Kidney tubule cell (primary cell): ENCODE measurements around the gene CCDC93.

Experiments used
- DNase-seq: peaks from one replicate; pipeline ENCODE4 v3.0.0-alpha.2; 2018; ENCODE audit warnings: low spot score

The CCDC93 gene

DNA sequence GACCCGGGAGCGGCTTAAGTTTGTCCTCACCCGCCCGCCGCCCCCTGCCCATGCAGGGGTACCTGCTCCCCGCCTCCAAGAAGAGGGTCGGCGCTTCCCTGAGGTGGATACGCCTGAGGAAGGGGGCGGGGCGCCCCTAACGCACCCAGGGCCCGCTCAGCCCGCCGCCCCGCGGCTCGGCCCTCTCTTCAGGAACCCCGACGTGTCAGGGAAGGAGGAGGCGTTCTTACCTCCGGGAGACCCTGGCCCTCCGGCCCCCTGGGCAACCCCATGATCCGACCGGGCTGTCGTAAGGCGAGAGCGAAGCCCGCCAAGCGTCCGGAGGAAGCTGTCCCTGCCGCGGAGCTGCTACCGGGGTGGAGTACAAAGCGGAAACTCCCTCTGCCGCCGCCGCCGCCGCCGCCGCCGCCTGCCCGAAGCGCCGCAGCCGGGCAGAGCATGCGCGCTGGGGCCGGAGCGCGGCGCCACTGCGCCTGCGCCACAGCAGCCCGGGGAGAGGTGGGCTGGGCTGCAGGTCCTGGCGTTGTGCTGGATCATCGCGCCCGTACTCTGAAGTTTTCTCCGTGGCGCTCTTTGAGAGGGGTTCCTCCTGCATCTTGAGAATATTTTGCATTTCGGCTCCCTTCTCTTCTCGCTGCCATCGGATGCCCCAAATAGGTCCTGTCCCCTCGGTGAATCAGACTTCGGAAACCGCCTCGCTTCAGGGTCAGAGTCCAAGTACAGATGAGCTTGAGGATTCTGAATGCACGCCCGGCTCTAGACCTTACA lies at the start of gene CCDC93:
TSS of gene CCDC93 (minus strand) at position 347 of the 768 bp plus-strand sequence. CDS start at position 272, 75 bp downstream.
- DNase-seq: peak; percentile 89

- DNase-seq: no peak
Measured at GRCh38 chr2:118062669-118063068, 48.8 kb upstream of the CCDC93 start.

- no peak for DNase-seq
Measured at GRCh38 chr2:118062048-118062447, 48.2 kb upstream of the CCDC93 start.

DNA sequence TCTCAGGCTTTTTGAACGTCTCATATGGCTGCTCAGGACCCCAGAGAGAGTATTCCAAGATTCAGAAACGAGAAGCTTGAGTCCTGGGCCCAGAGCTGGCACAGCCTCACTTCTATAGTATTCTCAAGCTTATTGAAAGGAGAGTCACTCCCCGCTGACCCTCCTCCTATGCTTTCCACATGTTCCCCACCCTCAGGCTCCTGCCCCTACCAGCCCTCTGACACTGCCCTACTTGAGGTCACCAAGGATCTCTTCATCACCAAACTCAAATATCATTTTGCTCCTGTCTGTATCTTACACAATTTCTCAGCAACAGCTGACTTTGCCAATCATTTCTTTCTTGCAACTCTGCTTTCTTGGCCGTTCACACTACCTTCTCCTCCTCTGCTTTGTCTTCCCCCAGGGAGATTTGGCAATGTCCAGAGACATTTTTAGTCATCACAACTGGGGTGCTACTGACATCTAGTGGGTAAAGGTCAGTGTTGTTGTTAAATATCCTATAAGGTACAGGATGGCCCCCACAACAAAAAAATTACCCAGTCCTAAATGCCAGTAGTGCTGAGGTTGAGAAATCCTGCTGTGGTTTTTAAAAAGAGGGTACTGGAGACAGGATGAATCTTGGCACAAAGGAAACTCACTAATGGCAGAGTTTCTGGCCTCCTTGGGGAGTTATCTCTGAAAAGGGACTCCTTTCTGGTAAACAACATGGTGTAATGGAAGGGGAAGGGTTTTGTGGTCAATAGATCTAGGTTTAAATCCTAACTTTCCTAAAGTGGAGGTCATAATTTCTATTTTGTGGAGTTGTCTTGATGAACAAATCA lies 47.5 kb upstream of the CCDC93 start:
- DNase-seq: peak; percentile 48

DNA sequence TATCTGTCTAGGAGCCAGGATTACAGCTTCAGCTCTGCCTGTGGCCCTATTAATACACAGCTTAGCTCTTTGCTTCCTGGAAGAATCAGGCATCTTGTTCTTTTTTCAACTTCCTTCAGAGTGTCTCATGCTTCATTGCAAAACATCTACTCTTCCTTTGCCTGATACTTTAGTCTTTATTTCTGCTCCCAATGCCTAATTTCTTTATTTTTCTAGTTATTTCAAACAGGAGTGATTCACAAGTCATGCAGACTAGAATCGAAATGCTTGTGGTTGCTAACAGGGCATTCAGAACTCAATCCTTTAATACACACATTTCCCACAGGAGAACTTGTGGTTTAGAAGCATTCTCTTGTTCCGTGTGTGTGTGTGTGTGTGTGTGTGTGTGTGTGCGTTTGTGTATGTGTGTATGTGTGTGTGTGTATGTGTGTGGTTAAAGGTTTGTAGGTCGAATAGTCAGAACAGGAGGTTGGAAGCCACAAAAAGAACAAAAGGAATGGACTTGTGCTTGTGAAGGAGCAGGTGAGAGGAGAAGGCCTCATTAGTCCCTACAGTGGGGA lies 46.1 kb upstream of the CCDC93 start:
- peak; percentile 82 for DNase-seq

- DNase-seq: no peak
Measured at GRCh38 chr2:118058951-118059350, 45.1 kb upstream of the CCDC93 start.

GRCh38 chr2:118056801-118057200 lies 42.9 kb upstream of the CCDC93 start:
- DNase-seq: no peak

DNA sequence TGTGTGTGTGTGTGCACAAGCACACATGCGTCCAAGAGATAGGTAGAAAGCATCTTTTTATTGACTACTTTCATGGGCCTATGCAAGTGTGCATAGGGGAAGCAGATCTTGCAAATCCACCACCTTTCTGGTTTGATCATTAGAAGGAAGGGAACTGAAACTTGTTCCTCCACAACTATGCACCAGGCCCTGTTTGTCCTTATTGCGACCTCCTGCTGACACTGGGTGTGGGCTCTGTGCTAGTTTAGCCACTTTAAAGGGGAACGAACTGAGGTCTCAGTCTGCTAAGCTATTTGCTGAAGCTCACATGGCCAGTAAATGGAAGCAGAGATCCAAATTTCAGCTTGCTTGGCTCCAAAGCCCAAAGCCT lies 42.3 kb upstream of the CCDC93 start:
- no peak for DNase-seq

- no peak for DNase-seq
Measured at GRCh38 chr2:118055512-118056164, 41.8 kb upstream of the CCDC93 start.

DNA sequence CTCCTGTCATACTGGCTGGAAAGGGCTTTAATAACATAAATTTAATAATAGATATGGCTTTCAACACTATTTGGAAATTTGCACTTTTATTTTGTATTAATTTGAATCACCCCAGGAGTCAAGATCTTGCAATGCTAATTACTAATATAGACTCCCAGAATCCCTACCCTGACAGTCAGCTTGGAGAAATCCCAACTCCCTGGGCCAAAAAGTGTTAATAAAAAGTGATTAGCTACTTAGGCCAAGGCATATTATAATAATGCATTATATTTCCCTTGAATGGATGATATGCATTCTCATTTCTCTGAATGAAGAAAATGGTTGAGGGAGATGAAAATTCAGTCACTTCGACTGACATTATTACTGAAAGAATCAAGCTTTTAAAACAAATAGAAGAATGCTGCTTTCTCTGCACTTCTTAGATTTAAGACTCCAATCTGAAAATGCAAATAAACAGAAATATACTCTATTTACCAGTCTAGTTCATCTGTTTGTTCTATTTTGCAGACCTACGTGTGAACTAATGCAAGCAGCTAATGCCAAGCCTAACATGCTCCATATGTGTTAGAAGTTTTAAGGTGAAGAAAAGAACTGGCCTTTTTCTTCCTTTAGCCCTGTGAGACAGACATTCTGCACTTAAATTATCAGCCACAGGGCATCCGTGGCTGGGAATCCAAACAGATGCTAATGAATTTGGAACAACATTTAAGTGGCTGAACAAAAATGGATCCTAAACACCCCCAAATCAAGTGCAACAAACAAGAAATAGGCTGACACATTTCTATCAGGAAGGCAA lies 40.5 kb upstream of the CCDC93 start:
- DNase-seq: no peak

DNA sequence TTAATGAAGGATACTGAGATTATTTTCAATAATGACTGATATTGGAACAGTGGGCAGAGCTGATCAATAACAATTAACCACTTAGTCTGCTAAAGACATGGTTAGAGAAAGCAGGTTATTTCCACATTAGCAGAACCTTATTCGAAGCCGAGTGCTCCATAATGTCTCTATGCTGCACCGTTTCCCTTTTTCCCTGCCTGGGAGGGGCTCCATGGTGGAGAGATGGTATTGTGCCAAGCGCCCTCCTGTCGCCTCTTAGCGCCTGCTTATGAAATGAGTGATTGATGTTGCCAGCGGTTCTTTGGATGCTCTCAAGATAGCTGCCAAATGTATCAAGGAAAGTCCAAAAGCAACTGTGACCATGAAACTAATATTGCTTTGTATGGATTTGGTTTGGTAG lies 39.8 kb upstream of the CCDC93 start:
- DNase-seq: no peak

- no peak for DNase-seq
Measured at GRCh38 chr2:118052474-118052873, 38.6 kb upstream of the CCDC93 start.

DNA sequence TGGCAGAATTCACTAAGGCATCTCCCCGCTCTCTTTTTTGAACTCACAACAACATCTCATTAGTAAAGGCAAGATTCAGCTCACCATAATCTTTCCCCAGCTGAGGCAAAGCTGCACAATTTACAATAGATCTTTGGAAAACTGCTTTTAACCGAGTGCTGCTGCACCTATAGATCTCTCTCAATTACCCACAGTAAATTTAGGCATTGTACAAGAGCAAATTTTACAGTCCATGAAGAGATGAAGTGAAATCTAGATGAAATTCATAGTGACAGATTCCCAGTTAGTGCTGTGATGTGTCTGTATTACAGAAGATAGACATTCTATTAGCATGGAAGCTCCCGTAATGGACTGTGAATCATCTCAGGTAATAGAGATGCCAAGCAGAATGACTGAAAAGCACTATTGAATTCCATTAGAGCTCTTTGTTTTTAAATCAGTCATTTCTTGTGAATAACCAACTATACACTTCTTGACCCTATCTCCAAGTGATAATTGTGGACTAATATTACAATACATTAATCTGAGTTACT lies 38.0 kb upstream of the CCDC93 start:
- DNase-seq: no peak

- peak; percentile 2 for DNase-seq
Measured at GRCh38 chr2:118050974-118051373, 37.1 kb upstream of the CCDC93 start.

- DNase-seq: peak; percentile 9
Measured at GRCh38 chr2:118050386-118050785, 36.5 kb upstream of the CCDC93 start.

DNA sequence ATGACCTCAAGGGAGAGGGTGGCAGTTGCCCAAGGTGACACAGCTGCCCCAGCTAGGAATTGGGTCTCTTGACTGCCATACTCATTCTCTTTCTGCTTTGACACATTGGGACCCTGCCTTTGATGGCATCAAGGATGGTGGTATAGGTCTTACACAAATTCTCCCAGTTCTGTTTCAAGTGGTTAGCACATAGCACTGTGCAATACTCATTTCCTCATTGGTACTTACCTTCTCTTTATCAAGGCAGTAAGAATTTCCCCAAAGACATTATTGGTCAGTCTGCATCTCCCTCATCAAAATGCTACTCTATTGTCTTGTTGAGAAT lies 35.9 kb upstream of the CCDC93 start:
- DNase-seq: no peak

DNA sequence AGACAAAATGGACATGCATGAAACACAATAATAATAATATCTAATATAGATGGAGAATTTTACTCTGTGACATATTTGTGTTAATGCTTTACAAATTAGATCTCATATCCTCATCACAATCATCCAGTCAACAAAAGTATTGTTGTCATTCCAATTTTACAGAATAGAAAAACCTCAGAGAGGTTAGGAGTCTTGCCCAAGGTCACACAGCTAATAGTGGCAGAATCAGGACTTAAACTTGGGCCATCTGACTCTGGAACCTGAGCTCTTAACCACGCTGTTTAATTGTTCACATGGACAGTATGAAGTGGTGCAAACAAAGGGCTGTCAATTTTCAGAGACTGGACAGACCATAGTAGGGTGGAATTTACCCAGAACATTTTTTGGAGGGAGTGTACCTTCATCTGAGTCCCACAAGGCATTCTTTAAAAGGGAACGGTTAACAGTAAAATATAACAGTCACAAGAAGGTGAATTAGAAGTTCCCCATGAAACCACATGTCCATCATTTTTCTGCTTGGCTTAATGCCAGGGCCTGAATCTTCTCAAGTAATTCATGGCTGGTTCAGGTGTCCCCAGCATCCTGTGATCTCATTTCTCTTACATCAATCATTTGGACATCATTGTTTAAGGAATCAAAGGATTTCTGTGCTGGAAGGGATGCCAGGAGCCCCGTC lies 35.4 kb upstream of the CCDC93 start:
- DNase-seq: peak; percentile 47

DNA sequence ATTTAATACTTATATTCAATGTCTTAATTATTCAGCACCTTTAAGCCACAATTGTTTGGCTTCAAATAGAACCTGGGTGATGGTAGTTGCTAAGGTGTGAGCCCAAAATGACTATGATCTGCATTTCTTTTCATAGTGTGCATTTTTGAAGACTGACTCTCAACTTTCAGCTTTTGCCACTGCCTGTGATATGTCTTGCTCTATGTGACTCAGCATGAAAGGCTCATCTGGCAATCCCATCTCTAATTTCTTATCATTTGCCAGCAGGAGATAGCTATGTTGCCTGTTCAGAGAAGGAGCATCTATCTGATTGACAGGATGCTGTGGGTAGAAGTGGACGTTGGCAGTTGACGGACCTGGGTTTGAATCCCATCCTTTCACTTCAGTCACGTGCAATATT lies 34.5 kb upstream of the CCDC93 start:
- DNase-seq: no peak

GRCh38 chr2:118047380-118047826 lies 33.5 kb upstream of the CCDC93 start:
- peak; percentile 41 for DNase-seq

DNA sequence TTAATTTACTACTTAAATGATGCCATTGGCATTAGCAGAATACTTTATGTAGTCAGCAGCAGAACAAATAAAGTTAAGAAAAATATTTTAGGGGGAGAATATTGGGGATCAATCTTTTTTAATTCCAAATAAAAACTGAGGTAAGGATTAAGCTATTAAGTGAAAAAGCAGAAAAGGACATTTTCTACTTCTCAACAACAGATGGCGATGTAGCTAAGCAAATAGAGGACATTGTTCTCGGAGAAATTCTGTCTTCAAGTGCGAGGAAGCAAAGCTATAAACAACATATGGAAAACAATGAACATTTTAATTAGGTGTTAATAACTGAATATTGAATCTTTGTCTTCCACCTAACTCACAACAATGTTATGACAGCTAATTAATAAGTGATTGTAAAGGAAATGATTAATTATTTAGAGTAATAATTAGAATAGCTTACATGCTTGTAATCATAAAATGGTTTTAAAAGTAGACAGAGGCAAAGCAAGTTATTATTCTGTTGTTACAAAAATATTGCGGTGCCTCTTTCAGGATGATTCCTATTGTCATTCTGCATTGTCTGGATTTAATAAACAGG lies 32.9 kb upstream of the CCDC93 start:
- peak; percentile 53 for DNase-seq

- DNase-seq: no peak
Measured at GRCh38 chr2:118045286-118045685, 31.4 kb upstream of the CCDC93 start.
